OCI-LY1 (cell line): Measurements from ENCODE around the gene CRYBA1.

Source experiments
- H2AFZ ChIP-seq: fragments of 200-600 bp; sonication (generic), shearing (Covaris generic); 2 replicates; pipeline ENCODE4 v1.6.0; 2014; ENCODE audit warnings: antibody characterized with exemption, mild to moderate bottlenecking, low read length
- H3F3A ChIP-seq: fragments of 200-600 bp; sonication (generic), shearing (Covaris generic); 2 replicates; pipeline ENCODE4 v1.6.0; 2014; ENCODE audit warnings: mild to moderate bottlenecking, antibody characterized with exemption, low read length, moderate library complexity; ENCODE audit not compliant: insufficient read depth
- H3K27ac ChIP-seq: fragments of 200-600 bp; sonication (generic); 2 replicates; pipeline ENCODE4 v1.5.1; 2014; ENCODE audit warnings: low read length, mixed run types, mild to moderate bottlenecking, low read depth; ENCODE audit not compliant: poor library complexity, severe bottlenecking
- H3K27me3 ChIP-seq: fragments of 200-600 bp; sonication (generic); 2 replicates; pipeline ENCODE4 v1.6.0; 2014; ENCODE audit warnings: antibody characterized with exemption, mild to moderate bottlenecking, low read length, moderate library complexity; ENCODE audit not compliant: insufficient read depth
- H3K36me3 ChIP-seq: fragments of 200-600 bp; sonication (generic); 2 replicates; pipeline ENCODE4 v1.6.1; 2014; ENCODE audit warnings: mild to moderate bottlenecking, antibody characterized with exemption, low read length, moderate library complexity, mixed read lengths; ENCODE audit not compliant: insufficient read depth
- H3K4me1 ChIP-seq: fragments of 200-600 bp; sonication (generic); 2 replicates; pipeline ENCODE4 v1.5.1; 2014; ENCODE audit warnings: mild to moderate bottlenecking, low read length, moderate library complexity; ENCODE audit not compliant: insufficient read depth, severe bottlenecking
- H3K4me2 ChIP-seq: fragments of 200-600 bp; sonication (generic), shearing (Covaris generic); 2 replicates; pipeline ENCODE4 v1.6.1; 2014; ENCODE audit warnings: low read length
- H3K4me3 ChIP-seq: fragments of 200-600 bp; sonication (generic); 2 replicates; pipeline ENCODE4 v1.5.1; 2014; ENCODE audit warnings: low read length, low read depth, mild to moderate bottlenecking, mixed read lengths; ENCODE audit not compliant: poor library complexity, severe bottlenecking
- H3K79me2 ChIP-seq: fragments of 200-600 bp; shearing (Covaris generic); 2 replicates; pipeline ENCODE4 v1.6.1; 2016; ENCODE audit warnings: mixed run types, low read length, mixed read lengths; ENCODE audit not compliant: insufficient read depth
- H3K9ac ChIP-seq: fragments of 200-600 bp; sonication (generic), shearing (Covaris generic); 2 replicates; pipeline ENCODE4 v1.6.1; 2014; ENCODE audit warnings: mild to moderate bottlenecking, low read length, mixed read lengths
- H3K9me2 ChIP-seq: fragments of 200-600 bp; sonication (generic), shearing (Covaris generic); 2 replicates; pipeline ENCODE4 v1.6.1; 2014; ENCODE audit warnings: low read depth, mild to moderate bottlenecking, low read length, mixed read lengths
- H3K9me3 ChIP-seq: fragments of 200-600 bp; shearing (Covaris generic); 2 replicates; pipeline ENCODE4 v1.6.1; 2014; ENCODE audit warnings: low read length, mixed read lengths
- H4K20me1 ChIP-seq: fragments of 200-600 bp; sonication (generic), shearing (Covaris generic); 2 replicates; pipeline ENCODE4 v1.6.0; 2016; ENCODE audit warnings: mild to moderate bottlenecking, low read length; ENCODE audit not compliant: insufficient read depth
- CTCF ChIP-seq: fragments of 200-600 bp; sonication (generic), shearing (Covaris generic); IDR thresholded peaks from 2 replicates; pipeline ENCODE4 v1.5.1; 2017; ENCODE audit warnings: mild to moderate bottlenecking, antibody characterized with exemption, low read length, moderate library complexity, mixed read lengths
- EZH2 ChIP-seq: fragments of 200-600 bp; sonication (generic), shearing (Covaris generic); IDR thresholded peaks from 2 replicates; pipeline ENCODE4 v1.8.0; 2017; ENCODE audit warnings: borderline replicate concordance, mixed run types, mild to moderate bottlenecking, antibody characterized with exemption, low read length, moderate library complexity, mixed read lengths

Gene CRYBA1

GRCh38 chr17:29273924-29274323 is 27.3 kb downstream of the CRYBA1 start:
- Histone ChIP-seq H3K4me3 (no peak overlapping the region), H3K4me1 (no peaks in the 10 kb centered on the region), H3K36me3 (peaks cover 92% of the 10 kb centered on the region), H3K9ac (no peak overlapping the region), H3K9me2 (no peaks in the 10 kb centered on the region), H3K9me3 (peaks cover 6% of the 10 kb centered on the region), H3K27ac (no peak overlapping the region), H3K27me3 (no peaks in the 10 kb centered on the region), H3K79me2 (peaks cover 86% of the 10 kb centered on the region), H3F3A (no peaks in the 10 kb centered on the region), H3K4me2 (no peak overlapping the region), H2AFZ (no peak overlapping the region), H4K20me1 (peaks cover 6% of the 10 kb centered on the region)
- no peak for TF ChIP-seq EZH2
- no peak for TF ChIP-seq CTCF

DNA sequence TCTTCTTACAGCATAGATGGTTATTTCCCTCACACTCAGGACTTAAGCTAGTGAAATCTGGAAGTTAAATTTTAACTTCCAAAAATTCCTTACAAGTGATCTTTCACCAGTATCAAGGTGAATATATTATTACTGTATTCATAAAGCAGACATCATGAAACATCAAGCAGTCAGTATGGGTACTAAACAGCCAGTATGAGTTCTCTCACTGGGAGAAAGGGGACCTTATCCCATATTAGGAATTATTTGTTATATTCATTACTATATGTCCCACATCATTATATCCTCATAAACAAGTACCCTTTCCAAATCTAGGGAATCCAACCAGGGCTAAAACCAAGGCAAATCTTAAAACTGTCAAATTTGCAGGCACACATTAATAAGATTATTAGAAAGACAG is 32.0 kb downstream of the CRYBA1 start:
- Histone ChIP-seq H3K27me3 (no peaks in the 10 kb centered on the region), H4K20me1 (peaks cover 2% of the 10 kb centered on the region), H3F3A (no peaks in the 10 kb centered on the region; the same call in 1 of the 2 replicates), H3K9ac (no peak overlapping the region), H3K4me2 (no peak overlapping the region), H3K36me3 (peaks cover 98% of the 10 kb centered on the region), H3K4me1 (no peaks in the 10 kb centered on the region), H2AFZ (no peak overlapping the region), H3K79me2 (peaks cover 94% of the 10 kb centered on the region), H3K27ac (no peak overlapping the region), H3K9me2 (no peaks in the 10 kb centered on the region), H3K4me3 (no peak overlapping the region), H3K9me3 (peaks cover 31% of the 10 kb centered on the region)
- TF ChIP-seq CTCF = no peak
- TF ChIP-seq EZH2 = no peak

GRCh38 chr17:29279397-29280070 is 32.9 kb downstream of the CRYBA1 start:
- Histone ChIP-seq H3F3A (no peaks in the 10 kb centered on the region; the same call in 1 of the 2 replicates), H3K36me3 (peaks cover 98% of the 10 kb centered on the region), H3K4me1 (no peaks in the 10 kb centered on the region), H3K79me2 (peaks cover 92% of the 10 kb centered on the region), H3K4me3 (no peak overlapping the region), H3K27ac (no peak overlapping the region), H2AFZ (no peak overlapping the region), H3K9me3 (peaks cover 32% of the 10 kb centered on the region), H4K20me1 (no peaks in the 10 kb centered on the region; the same call in 1 of the 2 replicates), H3K4me2 (no peak overlapping the region), H3K9me2 (no peaks in the 10 kb centered on the region), H3K27me3 (no peaks in the 10 kb centered on the region), H3K9ac (no peak overlapping the region)
- no peak for TF ChIP-seq CTCF
- no peak for TF ChIP-seq EZH2
